Right lobe of liver (tissue), 4 donors: ENCODE measurements around the gene KLHL5.

ENCODE experiments used
- POLR2A ChIP-seq: fragments of 450-650 bp; IDR thresholded peaks from one replicate; pipeline ENCODE4 v1.6.1; 2017; ENCODE audit warnings: antibody characterized with exemption, mild to moderate bottlenecking
- TF ChIP-seq, protein P1 (sequence below), 4 donors: fragments of 200-600 bp in 3 of 4; fragments of 450-650 bp in 1 of 4; IDR thresholded peaks; one replicate each; pipeline versions ENCODE4 v1.5.1 to v1.8.0; 2016 to 2022; ENCODE audit warnings: antibody characterized with exemption in 4 of 4, mild to moderate bottlenecking in 2 of 4
- donor health status: DM: no; HTN: no; CAD: no.
- donor health status: DM: no; HTN: no; CAD: no.
- donor health status: DM: no; HTN: yes; CAD: no.

GRCh38 chr4:39061457-39061856, 575 bp upstream of the KLHL5 start:
- TF ChIP-seq, protein P1, sequence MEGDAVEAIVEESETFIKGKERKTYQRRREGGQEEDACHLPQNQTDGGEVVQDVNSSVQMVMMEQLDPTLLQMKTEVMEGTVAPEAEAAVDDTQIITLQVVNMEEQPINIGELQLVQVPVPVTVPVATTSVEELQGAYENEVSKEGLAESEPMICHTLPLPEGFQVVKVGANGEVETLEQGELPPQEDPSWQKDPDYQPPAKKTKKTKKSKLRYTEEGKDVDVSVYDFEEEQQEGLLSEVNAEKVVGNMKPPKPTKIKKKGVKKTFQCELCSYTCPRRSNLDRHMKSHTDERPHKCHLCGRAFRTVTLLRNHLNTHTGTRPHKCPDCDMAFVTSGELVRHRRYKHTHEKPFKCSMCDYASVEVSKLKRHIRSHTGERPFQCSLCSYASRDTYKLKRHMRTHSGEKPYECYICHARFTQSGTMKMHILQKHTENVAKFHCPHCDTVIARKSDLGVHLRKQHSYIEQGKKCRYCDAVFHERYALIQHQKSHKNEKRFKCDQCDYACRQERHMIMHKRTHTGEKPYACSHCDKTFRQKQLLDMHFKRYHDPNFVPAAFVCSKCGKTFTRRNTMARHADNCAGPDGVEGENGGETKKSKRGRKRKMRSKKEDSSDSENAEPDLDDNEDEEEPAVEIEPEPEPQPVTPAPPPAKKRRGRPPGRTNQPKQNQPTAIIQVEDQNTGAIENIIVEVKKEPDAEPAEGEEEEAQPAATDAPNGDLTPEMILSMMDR (IDR thresholded peaks at IDR 0.05): peak in 2 of 4 donors; percentile 32 to 37
- no peak for TF ChIP-seq POLR2A
